ENCODE data around the gene CDKAL1.
"Not testable (repeated sequence)": the region's sequence is repeated elsewhere in the genome, so short reads cannot be mapped to it uniquely, and the experiment has no call there.

CDKAL1 gene

GRCh38 chr6:20826378-20826777 lies 292.1 kb downstream of the CDKAL1 start:
- Histone ChIP-seq H2AFZ (ENCODE audit: low read length) (no peak overlapping the region), H3K9me3 (replicated peaks; ENCODE audit: insufficient read depth, low read length) (no peaks in the 10 kb centered on the region), H3K4me3 (ENCODE audit: low read length) (no peak overlapping the region), H3K27ac (ENCODE audit: low read length) (no peak overlapping the region), H3K36me3 (replicated peaks; ENCODE audit: insufficient read depth, low read length) (no peaks in the 10 kb centered on the region), H3K4me2 (ENCODE audit: low read depth, low read length) (no peak overlapping the region), H3K79me2 (ENCODE audit: low read length) (no peaks in the 10 kb centered on the region), H3K9ac (ENCODE audit: low read length) (no peak overlapping the region), H3K27me3 (replicated peaks; ENCODE audit: insufficient read depth, low read length) (no peaks in the 10 kb centered on the region), H3F3A (ENCODE audit: insufficient read depth, low read length) (no peaks in the 10 kb centered on the region), H3K4me1 (ENCODE audit: low read length) (no peaks in the 10 kb centered on the region), H4K20me1 (ENCODE audit: insufficient read depth, low read length) (no peaks in the 10 kb centered on the region), H3K9me2 (replicated peaks; ENCODE audit: insufficient read depth, low read length) (no peaks in the 10 kb centered on the region)
- no peak for DNase-seq
- TF ChIP-seq EZH2phosphoT487 (IDR thresholded peaks at IDR 0.05; ENCODE audit: low read length) (no peak), EZH2 (optimal IDR thresholded peaks at IDR 0.05; ENCODE audit: low read depth, low read length) (no peak)
- TF ChIP-seq, protein P1, sequence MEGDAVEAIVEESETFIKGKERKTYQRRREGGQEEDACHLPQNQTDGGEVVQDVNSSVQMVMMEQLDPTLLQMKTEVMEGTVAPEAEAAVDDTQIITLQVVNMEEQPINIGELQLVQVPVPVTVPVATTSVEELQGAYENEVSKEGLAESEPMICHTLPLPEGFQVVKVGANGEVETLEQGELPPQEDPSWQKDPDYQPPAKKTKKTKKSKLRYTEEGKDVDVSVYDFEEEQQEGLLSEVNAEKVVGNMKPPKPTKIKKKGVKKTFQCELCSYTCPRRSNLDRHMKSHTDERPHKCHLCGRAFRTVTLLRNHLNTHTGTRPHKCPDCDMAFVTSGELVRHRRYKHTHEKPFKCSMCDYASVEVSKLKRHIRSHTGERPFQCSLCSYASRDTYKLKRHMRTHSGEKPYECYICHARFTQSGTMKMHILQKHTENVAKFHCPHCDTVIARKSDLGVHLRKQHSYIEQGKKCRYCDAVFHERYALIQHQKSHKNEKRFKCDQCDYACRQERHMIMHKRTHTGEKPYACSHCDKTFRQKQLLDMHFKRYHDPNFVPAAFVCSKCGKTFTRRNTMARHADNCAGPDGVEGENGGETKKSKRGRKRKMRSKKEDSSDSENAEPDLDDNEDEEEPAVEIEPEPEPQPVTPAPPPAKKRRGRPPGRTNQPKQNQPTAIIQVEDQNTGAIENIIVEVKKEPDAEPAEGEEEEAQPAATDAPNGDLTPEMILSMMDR (IDR thresholded peaks at IDR 0.05; ENCODE audit: low read length), result no peak

DNA sequence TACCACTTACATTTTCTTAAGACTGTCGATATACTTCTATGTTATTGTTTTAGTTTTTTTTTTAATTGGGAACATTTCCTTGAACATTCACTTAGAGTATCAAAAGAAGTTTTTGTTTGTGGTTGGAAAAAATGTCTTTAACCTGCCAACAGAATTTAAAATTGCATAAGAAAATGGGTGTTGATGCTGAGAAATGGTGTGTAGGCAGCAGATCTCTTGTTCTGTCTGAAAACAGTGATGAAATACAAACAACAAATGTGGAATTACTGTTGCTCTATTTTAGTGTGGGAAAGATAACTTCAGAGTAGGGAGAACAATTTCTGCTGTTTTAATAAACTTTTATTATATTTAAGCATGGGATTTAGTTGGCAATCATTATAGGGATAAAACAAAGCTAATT lies 293.5 kb downstream of the CDKAL1 start:
- Histone ChIP-seq H4K20me1 (ENCODE audit: insufficient read depth, low read length) (no peaks in the 10 kb centered on the region), H3K79me2 (ENCODE audit: low read length) (no peaks in the 10 kb centered on the region), H3K36me3 (replicated peaks; ENCODE audit: insufficient read depth, low read length) (no peaks in the 10 kb centered on the region), H3K4me1 (ENCODE audit: low read length) (no peaks in the 10 kb centered on the region), H3K4me3 (ENCODE audit: low read length) (no peak overlapping the region), H3K9me3 (replicated peaks; ENCODE audit: insufficient read depth, low read length) (no peaks in the 10 kb centered on the region), H3K9ac (ENCODE audit: low read length) (no peak overlapping the region), H2AFZ (ENCODE audit: low read length) (no peak overlapping the region), H3K27me3 (replicated peaks; ENCODE audit: insufficient read depth, low read length) (no peaks in the 10 kb centered on the region), H3K27ac (ENCODE audit: low read length) (no peak overlapping the region), H3K9me2 (replicated peaks; ENCODE audit: insufficient read depth, low read length) (no peaks in the 10 kb centered on the region), H3K4me2 (ENCODE audit: low read depth, low read length) (no peak overlapping the region), H3F3A (ENCODE audit: insufficient read depth, low read length) (no peaks in the 10 kb centered on the region)
- TF ChIP-seq EZH2 (optimal IDR thresholded peaks at IDR 0.05; ENCODE audit: low read depth, low read length) (no peak), EZH2phosphoT487 (IDR thresholded peaks at IDR 0.05; ENCODE audit: low read length) (no peak)
- TF ChIP-seq, protein P1 (IDR thresholded peaks at IDR 0.05; ENCODE audit: low read length), result no peak
- no peak for DNase-seq

GRCh38 chr6:20830576-20830975 lies 296.3 kb downstream of the CDKAL1 start:
- H3K27ac ChIP-seq (ENCODE audit: low read length), result no peak overlapping the region
- no peak overlapping the region for H3K4me2 ChIP-seq (ENCODE audit: low read depth, low read length)
- H3K79me2 ChIP-seq (ENCODE audit: low read length), result no peaks in the 10 kb centered on the region
- H3K36me3 ChIP-seq (replicated peaks; ENCODE audit: insufficient read depth, low read length), result no peaks in the 10 kb centered on the region
- H3K4me1 ChIP-seq (ENCODE audit: low read length), result no peaks in the 10 kb centered on the region
- H3K9ac ChIP-seq (ENCODE audit: low read length), result no peak overlapping the region
- H3F3A ChIP-seq (ENCODE audit: insufficient read depth, low read length), result no peaks in the 10 kb centered on the region
- TF ChIP-seq EZH2 (optimal IDR thresholded peaks at IDR 0.05; ENCODE audit: low read depth, low read length) (no peak), EZH2phosphoT487 (IDR thresholded peaks at IDR 0.05; ENCODE audit: low read length) (no peak)
- TF ChIP-seq, protein P1 (IDR thresholded peaks at IDR 0.05; ENCODE audit: low read length), result no peak
- H3K9me2 ChIP-seq (replicated peaks; ENCODE audit: insufficient read depth, low read length), result no peaks in the 10 kb centered on the region
- H3K27me3 ChIP-seq (replicated peaks; ENCODE audit: insufficient read depth, low read length), result no peaks in the 10 kb centered on the region
- no peaks in the 10 kb centered on the region for H4K20me1 ChIP-seq (ENCODE audit: insufficient read depth, low read length)
- no peak overlapping the region for H3K4me3 ChIP-seq (ENCODE audit: low read length)
- no peaks in the 10 kb centered on the region for H3K9me3 ChIP-seq (replicated peaks; ENCODE audit: insufficient read depth, low read length)
- no peak for DNase-seq
- H2AFZ ChIP-seq (ENCODE audit: low read length), result no peak overlapping the region

DNA sequence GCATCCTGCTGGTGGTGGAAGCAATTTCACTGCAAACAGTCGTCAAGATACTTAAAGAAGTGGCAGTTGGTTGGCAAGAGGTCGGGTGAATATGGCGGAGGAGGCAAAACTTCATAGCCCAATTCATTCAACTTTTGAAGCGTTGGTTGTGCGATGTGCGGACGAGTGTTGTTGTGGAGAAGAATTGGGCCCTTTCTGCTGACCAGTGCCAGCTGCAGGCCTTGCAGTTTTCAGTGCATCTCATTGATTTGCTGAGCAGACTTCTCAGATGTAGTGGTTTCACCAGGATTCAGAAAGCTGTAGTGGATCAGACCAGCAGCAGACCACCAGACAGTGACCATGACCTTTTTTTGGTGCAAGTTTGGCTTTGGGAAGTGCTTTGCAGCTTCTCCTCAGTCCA lies 297.0 kb downstream of the CDKAL1 start:
- H2AFZ ChIP-seq (ENCODE audit: low read length); H4K20me1 ChIP-seq (ENCODE audit: insufficient read depth, low read length); H3F3A ChIP-seq (ENCODE audit: insufficient read depth, low read length); H3K79me2 ChIP-seq (ENCODE audit: low read length); H3K9me3 ChIP-seq (replicated peaks; ENCODE audit: insufficient read depth, low read length); H3K27ac ChIP-seq (ENCODE audit: low read length); H3K4me1 ChIP-seq (ENCODE audit: low read length); H3K4me2 ChIP-seq (ENCODE audit: low read depth, low read length); H3K9ac ChIP-seq (ENCODE audit: low read length); H3K36me3 ChIP-seq (replicated peaks; ENCODE audit: insufficient read depth, low read length); H3K27me3 ChIP-seq (replicated peaks; ENCODE audit: insufficient read depth, low read length); H3K9me2 ChIP-seq (replicated peaks; ENCODE audit: insufficient read depth, low read length); DNase-seq; H3K4me3 ChIP-seq (ENCODE audit: low read length): not testable (repeated sequence)
